ENCODE measurements around the gene SPG7.
A peak's percentile ranks its signal among the peaks of the same experiment; 100 is the strongest.

Gene SPG7

GRCh38 chr16:89561884-89562599 is 53.8 kb downstream of the SPG7 start:
- no peaks in the 10 kb centered on the region for H3K9me3 ChIP-seq (ENCODE audit: severe bottlenecking)
- DNase-seq, result no peak
- no peaks in the 10 kb centered on the region for H3K27me3 ChIP-seq (ENCODE audit: insufficient read depth, low read depth, severe bottlenecking)
- H3K36me3 ChIP-seq, result peaks cover 37% of the 10 kb centered on the region
- no peak for TF ChIP-seq CTCF (IDR thresholded peaks at IDR 0.05; ENCODE audit: low read depth, low read length)
- H3K4me3 ChIP-seq (ENCODE audit: low read depth, low read length), result peak overlapping the region; percentile 63
- no peak overlapping the region for H3K27ac ChIP-seq

GRCh38 chr16:89562939-89563338 is 54.7 kb downstream of the SPG7 start:
- DNase-seq, result no peak
- H3K4me3 ChIP-seq (ENCODE audit: low read depth, low read length), result no peak overlapping the region

GRCh38 chr16:89563639-89564392 is 55.6 kb downstream of the SPG7 start:
- no peak for DNase-seq
- Histone ChIP-seq H3K4me3 (ENCODE audit: low read depth, low read length) (no peak overlapping the region), H3K27me3 (ENCODE audit: insufficient read depth, low read depth, severe bottlenecking) (no peaks in the 10 kb centered on the region), H3K27ac (no peak overlapping the region), H3K9me3 (ENCODE audit: severe bottlenecking) (no peaks in the 10 kb centered on the region), H3K36me3 (peaks cover 37% of the 10 kb centered on the region)
- TF ChIP-seq CTCF (IDR thresholded peaks at IDR 0.05; ENCODE audit: low read depth, low read length), result no peak

More at GRCh38 chr16:89562939-89563338, 54.7 kb downstream of the SPG7 start:
- no peak overlapping the region for H3K27ac ChIP-seq
- no peak for TF ChIP-seq CTCF (IDR thresholded peaks at IDR 0.05; ENCODE audit: low read depth, low read length)
- no peaks in the 10 kb centered on the region for H3K27me3 ChIP-seq (ENCODE audit: insufficient read depth, low read depth, severe bottlenecking)
- H3K36me3 ChIP-seq, result peaks cover 37% of the 10 kb centered on the region
- no peaks in the 10 kb centered on the region for H3K9me3 ChIP-seq (ENCODE audit: severe bottlenecking)

GRCh38 chr16:89564476-89565255 is 56.5 kb downstream of the SPG7 start:
- DNase-seq, result no peak
- Histone ChIP-seq H3K27ac (peak overlapping the region; percentile 29), H3K9me3 (ENCODE audit: severe bottlenecking) (no peaks in the 10 kb centered on the region), H3K36me3 (peaks cover 37% of the 10 kb centered on the region), H3K4me3 (ENCODE audit: low read depth, low read length) (no peak overlapping the region), H3K27me3 (ENCODE audit: insufficient read depth, low read depth, severe bottlenecking) (no peaks in the 10 kb centered on the region)
- TF ChIP-seq CTCF (IDR thresholded peaks at IDR 0.05; ENCODE audit: low read depth, low read length), result no peak

- peak overlapping the region; percentile 40 for H3K4me3 ChIP-seq (ENCODE audit: low read depth, low read length)
- peak overlapping the region; percentile 29 for H3K27ac ChIP-seq
- H3K27me3 ChIP-seq (ENCODE audit: insufficient read depth, low read depth, severe bottlenecking), result no peaks in the 10 kb centered on the region
- no peaks in the 10 kb centered on the region for H3K9me3 ChIP-seq (ENCODE audit: severe bottlenecking)
- no peak for TF ChIP-seq CTCF (IDR thresholded peaks at IDR 0.05; ENCODE audit: low read depth, low read length)
- peaks cover 37% of the 10 kb centered on the region for H3K36me3 ChIP-seq
- DNase-seq, result no peak
Measured at GRCh38 chr16:89565256-89565505, 57.0 kb downstream of the SPG7 start.

All from WERI-Rb-1 (cell line).